ENCODE measurements around the gene RASA3.

DNA sequence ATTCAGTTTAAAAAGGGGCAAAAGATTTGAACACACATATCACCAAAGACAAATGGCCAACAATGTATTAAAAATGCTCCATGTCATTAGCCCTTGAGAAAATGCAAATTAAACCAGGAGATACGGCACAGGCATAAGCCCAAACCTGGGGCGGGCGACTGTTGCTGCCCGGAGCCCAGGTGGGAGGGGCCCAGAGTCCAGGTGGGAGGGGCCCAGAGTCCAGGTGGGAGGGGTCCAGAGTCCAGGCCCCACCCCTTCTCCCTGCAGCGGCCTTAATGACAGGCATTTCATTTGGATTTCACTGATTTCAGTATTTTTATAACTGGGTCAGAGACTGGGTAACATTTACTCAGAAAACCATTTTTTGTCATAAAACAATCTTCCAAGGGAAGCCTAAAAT is 78.2 kb downstream of the RASA3 start:
- TF ChIP-seq, protein P1, sequence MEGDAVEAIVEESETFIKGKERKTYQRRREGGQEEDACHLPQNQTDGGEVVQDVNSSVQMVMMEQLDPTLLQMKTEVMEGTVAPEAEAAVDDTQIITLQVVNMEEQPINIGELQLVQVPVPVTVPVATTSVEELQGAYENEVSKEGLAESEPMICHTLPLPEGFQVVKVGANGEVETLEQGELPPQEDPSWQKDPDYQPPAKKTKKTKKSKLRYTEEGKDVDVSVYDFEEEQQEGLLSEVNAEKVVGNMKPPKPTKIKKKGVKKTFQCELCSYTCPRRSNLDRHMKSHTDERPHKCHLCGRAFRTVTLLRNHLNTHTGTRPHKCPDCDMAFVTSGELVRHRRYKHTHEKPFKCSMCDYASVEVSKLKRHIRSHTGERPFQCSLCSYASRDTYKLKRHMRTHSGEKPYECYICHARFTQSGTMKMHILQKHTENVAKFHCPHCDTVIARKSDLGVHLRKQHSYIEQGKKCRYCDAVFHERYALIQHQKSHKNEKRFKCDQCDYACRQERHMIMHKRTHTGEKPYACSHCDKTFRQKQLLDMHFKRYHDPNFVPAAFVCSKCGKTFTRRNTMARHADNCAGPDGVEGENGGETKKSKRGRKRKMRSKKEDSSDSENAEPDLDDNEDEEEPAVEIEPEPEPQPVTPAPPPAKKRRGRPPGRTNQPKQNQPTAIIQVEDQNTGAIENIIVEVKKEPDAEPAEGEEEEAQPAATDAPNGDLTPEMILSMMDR (IDR thresholded peaks at IDR 0.05; ENCODE audit: low read depth, low read length): no peak
- TF ChIP-seq EZH2phosphoT487 (IDR thresholded peaks at IDR 0.05; ENCODE audit: low read depth): no peak

Measured in OCI-LY3 (cell line).